GM21526 (cell line): ENCODE measurements around the gene SLC10A1.

Source experiments
- ATAC-seq: cut with Tn5 transposase; IDR thresholded peaks from one replicate; pipeline ENCODE4 v1.9.1; 2021; ENCODE audit warnings: moderate library complexity; ENCODE audit not compliant: unreplicated experiment, low FRiP score

SLC10A1 gene

GRCh38 chr14:69811227-69811867, 14.3 kb upstream of the SLC10A1 start:
- ATAC-seq: no peak

GRCh38 chr14:69808919-69809808, 12.1 kb upstream of the SLC10A1 start:
- ATAC-seq: no peak

DNA sequence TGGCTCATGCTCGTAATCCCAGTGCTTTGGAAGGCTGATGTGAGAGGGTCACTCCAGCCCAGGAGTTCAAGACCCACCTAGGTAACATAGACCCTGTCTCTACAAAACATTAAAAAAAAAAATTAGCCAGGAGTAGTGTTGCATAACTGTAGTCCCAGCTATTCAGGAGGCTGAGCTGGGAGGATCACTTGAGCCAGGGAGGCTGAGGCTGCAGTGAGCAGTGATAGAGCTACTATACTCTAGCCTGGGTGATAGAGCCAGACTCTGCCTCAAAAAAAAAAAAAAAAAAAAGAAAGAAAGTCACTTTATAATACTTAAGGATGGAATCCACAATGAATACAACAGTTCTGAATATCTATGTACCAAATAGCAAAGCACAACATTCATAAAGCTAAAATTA, 10.2 kb upstream of the SLC10A1 start:
- no peak for ATAC-seq

- ATAC-seq: no peak
These were observed 7.9 kb upstream of the SLC10A1 start for GRCh38 chr14:69804902-69805301.

DNA sequence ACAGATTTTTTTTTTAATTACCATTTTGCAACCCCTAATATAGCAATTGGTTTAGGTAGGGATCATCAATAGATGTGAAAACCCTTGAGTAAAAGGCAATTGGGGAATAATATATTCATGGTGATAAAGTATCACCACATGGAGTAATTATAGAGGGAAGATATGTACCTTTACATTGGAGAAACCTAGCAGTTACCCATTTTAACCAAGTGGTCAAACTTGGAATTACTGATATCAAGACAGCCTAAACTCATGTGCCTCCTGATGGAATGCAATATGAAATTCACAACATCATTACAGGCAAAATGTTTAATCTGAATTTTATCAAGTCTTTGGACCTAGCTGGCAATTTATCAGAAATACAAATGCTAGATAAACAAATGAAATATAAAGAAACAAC, 6.7 kb upstream of the SLC10A1 start:
- ATAC-seq: no peak

GRCh38 chr14:69798339-69798735, 1.3 kb upstream of the SLC10A1 start:
- ATAC-seq: no peak

GRCh38 chr14:69797573-69798338, 715 bp upstream of the SLC10A1 start:
- ATAC-seq: no peak

GRCh38 chr14:69795691-69796090, 1.4 kb downstream of the SLC10A1 start:
- no peak for ATAC-seq

DNA sequence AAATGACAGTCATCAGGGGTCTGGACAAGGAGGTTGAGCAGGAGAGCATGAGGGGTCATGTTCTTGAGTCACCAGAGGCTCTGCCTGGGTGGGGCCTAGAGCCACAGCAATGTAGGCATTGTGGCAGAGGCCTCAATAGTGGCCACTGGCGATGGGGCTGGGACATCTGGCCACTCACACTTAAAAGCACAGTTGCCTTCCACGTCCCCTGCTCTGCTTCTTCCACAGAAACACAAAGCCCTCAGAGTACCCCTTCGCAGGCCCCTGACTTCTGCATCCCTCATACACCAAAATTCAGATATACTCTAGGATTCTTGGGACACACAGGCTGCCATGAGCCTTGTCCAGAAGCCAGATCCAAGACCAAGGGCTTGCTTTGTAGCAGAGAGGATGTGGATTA, 2.2 kb downstream of the SLC10A1 start:
- no peak for ATAC-seq

- ATAC-seq: no peak
These were observed 4.1 kb downstream of the SLC10A1 start for GRCh38 chr14:69792887-69793421.

DNA sequence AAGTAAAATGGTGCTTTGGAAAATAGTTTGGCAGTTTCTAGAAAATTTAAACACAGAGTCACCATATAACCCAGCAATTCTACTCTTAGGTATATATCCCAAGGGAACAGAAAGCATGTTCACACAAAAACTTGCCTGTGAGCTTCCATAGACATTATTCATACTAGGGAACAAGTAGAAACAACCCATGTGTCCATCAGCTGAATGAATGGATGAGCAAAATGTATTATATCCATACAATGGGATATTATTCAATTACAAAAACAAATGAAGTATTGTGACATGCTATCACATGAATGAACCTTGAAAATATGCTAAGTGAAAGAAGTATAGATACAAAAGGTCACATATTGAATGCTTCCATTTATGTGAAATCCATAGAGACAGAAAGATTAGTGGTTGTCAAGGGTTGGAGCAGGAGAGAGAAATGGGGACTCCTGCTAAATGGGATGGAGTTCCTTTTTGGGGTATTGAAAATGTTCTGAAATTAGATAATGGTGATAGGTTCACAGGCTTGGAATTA, 7.9 kb downstream of the SLC10A1 start:
- no peak for ATAC-seq

DNA sequence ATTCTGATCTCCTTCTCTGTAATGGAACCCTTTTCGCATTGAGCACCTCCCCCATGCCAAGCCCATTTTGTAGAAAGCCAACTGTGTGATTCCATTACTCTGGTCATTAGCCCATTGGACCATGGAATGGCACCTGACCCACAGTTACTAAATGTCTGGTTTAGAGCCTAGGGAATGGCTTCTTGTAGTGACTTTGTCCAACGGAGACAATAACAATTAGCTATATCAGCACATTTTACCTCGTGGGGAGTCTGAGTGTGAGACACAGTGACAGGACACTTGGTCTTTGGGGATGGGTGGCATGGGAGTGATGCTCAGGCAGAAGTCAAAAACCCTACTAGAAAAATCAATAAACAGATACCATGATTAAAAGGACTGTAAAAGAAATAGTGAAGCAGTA, 10.4 kb downstream of the SLC10A1 start:
- ATAC-seq: no peak

DNA sequence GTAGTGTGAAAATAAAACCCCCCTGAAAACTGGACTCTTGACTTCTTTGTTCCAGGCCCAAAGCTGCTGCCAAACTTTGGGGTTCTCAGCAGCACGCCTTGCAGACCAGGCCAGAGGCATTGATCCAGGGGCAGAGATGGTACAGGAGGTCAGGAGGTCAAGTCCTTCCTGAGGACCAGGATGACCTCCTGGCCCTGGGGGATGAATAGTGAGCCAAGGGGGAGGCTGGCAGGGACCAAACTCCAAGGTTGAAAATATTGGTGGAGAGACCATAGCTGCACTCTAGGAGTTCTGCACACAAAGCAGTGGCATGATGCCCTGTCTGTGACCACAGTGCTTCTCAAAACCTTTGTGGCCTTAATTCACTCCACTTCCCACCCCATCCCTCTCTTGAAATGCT, 12.1 kb downstream of the SLC10A1 start:
- no peak for ATAC-seq

DNA sequence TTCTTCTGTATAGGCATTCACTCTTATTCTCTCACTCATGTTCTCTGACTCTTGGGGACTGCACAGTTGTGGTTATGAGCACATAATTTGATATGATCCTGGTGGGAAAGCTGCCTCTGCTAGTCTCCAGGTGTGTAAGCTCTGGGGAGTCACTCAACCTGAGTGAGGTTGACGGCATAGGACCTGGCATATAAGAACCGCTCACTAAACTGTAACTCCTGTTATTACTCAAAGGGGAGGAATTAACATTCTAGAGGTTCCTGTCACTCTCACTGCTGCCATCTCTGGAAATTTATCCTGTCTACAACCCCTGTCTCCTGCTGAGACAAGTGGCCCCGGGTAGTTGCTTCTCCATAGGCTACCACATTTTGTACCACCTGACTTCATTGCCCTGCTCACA, 16.1 kb downstream of the SLC10A1 start:
- no peak for ATAC-seq

DNA sequence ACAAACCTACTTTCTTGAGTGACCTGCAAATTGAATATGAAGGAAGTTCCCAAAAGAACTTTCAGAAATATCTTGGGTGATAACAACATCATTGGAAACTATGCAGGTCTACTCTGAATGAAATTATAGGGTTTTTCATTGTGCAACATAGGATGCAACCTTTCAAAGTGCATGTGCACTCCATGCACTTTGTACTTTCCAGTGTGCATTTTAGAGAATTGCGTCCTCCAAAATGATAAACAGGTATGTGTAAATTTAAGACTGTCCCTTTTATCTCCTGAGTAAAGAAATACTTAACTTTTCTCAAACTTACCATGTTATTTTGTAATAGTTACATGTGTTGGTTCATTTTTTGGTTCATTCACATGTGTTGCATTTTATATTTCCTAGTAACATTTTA, 16.9 kb downstream of the SLC10A1 start:
- no peak for ATAC-seq

DNA sequence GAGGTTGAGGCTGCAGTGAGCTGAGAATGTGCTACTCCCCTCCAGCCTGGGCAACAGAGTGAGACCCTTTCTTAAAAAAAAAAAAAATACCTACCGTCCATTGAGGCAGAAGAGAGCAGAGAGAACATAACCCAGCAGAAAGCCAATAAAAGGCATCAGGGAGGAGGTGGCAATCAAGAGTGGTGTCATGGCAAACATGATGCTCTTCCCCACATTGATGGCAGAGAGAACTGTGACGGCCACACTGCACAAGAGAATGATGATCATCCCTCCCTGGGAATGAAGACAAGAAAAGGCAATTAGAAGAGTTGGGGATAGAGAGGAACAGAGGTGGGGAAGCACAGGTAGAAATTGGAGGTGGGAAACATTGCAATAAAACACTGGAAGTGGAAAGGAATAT, 18.0 kb downstream of the SLC10A1 start:
- ATAC-seq: no peak

DNA sequence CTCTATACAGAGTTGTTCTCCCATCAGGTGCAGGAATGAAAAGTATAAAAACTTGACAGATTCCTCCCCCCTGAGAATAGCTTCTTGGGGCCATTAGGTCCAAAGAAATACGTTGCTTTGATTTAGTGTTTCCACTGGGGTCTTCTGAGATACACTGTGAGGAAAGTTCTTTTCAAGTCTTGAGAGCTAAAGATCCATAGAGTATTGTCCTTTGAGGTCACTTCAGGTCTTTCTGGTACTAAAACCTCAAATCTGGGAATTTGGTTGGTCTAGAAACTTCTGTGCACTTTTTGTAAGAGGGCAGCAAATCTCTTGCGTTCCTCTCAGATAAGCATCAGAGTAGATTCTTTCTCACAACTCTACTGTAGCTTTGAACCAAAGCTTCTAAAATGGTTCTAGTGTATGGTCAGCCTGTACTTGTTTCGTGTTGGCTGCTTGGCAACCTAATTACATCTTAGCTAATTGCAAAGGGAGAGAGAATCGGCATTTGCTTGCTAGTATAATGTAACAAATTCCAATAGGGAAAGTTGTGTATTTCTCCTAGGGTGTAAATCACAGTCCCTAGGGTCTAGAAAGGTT, 20.1 kb downstream of the SLC10A1 start:
- ATAC-seq: no peak

DNA sequence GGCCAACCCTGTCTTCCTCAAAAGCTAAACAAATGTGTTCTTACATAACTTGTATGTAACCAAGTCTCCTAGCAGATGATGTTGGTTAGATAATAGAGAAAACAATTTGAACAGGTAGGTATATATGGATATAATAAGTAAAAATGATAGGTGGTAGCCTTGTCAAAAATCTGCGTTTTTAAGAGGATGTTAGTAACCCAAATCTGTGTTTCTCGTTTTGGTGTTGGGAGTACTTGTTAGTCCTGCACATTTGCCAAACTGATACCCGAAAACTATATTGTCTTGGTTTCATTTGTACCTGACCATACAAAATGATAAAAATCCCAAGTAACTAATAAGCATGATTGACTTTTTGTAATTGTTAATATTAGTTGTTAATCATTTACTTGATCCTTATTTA, 22.0 kb downstream of the SLC10A1 start:
- no peak for ATAC-seq

DNA sequence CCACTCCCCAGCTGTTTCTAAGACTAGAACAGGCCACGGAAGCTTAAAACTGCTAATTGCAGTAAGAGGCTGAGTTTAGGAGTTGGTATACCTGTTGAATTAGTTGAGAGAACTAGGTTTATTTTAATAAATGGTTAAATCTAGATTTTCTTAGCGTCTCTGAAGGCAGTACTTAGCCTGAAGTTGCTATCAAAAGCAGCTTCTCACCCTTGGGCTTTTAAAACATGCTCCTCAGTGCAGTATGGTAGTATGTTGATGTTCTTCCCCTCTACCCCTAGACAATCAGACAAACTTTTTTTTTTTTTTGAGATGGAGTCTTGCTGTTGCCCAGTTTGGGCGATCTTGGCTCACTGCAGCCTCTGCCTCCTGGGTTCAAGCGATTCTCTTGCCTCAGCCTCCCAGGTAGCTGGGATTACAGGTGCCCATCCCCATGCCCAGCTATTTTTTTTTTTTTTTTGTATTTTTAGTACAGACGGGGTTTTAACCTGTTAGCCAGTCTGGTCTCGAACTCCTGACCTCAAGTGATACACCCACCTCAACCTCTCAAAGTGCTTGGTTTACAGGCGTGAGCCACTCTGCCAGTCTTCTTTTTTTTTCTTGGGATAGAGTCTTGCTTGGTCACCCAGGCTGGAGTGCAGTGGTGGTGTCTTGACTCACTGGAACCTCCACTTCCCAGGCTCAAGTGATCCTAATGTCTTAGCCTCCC, 23.3 kb downstream of the SLC10A1 start:
- ATAC-seq: no peak
